ENCODE results near the gene HEXD.

HEXD gene

DNA sequence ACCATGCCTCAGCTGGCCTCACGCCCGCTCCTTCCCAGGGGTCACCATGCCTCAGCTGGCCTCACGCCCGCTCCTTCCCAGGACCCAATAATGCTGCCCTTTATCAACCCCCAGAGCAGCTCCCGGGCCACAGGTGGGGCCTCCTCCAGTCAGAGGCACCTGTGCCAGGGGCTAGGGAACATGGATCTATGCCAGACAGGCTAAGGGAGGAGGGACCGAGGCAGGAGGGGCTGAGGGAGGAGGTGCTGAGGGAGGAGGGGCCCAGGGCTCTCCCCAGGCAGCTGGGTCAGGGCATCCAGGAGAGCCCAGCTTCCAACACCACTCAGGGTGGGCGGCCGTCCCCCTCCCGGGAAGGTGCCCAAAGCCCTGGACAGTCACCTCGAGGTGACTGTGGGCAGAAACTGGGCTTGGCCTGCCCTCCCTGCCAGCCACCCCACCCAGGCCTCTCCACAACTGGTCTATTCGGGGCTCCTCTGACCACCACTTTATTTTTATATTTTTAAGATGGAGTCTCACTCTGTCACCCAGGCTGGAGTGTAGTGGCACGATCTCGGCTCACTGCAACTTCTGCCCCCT lies 27.2 kb upstream of the HEXD start:
- no peak for TF ChIP-seq FOXP2 (optimal IDR thresholded peaks at IDR 0.05; ENCODE audit: borderline replicate concordance, extremely low read depth, extremely low read length, insufficient read depth)
- TF ChIP-seq, protein P1, sequence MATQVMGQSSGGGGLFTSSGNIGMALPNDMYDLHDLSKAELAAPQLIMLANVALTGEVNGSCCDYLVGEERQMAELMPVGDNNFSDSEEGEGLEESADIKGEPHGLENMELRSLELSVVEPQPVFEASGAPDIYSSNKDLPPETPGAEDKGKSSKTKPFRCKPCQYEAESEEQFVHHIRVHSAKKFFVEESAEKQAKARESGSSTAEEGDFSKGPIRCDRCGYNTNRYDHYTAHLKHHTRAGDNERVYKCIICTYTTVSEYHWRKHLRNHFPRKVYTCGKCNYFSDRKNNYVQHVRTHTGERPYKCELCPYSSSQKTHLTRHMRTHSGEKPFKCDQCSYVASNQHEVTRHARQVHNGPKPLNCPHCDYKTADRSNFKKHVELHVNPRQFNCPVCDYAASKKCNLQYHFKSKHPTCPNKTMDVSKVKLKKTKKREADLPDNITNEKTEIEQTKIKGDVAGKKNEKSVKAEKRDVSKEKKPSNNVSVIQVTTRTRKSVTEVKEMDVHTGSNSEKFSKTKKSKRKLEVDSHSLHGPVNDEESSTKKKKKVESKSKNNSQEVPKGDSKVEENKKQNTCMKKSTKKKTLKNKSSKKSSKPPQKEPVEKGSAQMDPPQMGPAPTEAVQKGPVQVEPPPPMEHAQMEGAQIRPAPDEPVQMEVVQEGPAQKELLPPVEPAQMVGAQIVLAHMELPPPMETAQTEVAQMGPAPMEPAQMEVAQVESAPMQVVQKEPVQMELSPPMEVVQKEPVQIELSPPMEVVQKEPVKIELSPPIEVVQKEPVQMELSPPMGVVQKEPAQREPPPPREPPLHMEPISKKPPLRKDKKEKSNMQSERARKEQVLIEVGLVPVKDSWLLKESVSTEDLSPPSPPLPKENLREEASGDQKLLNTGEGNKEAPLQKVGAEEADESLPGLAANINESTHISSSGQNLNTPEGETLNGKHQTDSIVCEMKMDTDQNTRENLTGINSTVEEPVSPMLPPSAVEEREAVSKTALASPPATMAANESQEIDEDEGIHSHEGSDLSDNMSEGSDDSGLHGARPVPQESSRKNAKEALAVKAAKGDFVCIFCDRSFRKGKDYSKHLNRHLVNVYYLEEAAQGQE (IDR thresholded peaks at IDR 0.05; ENCODE audit: insufficient read depth in 1 of 2, low read depth in 2 of 2, low read length in 2 of 2) = no peak
- TF ChIP-seq TAF1 (IDR thresholded peaks at IDR 0.05; ENCODE audit: borderline replicate concordance, insufficient read depth, low read length) = no peak
- no peak for TF ChIP-seq POLR2AphosphoS5 (IDR thresholded peaks at IDR 0.05; ENCODE audit: low read depth, low read length)
- no peak for TF ChIP-seq SIN3A (IDR thresholded peaks at IDR 0.05; ENCODE audit: borderline replicate concordance, insufficient read depth, low read length)

- TF ChIP-seq TAF1 (IDR thresholded peaks at IDR 0.05; ENCODE audit: borderline replicate concordance, insufficient read depth, low read length) (no peak), SIN3A (IDR thresholded peaks at IDR 0.05; ENCODE audit: borderline replicate concordance, insufficient read depth, low read length) (no peak), POLR2AphosphoS5 (IDR thresholded peaks at IDR 0.05; ENCODE audit: low read depth, low read length) (no peak), FOXP2 (optimal IDR thresholded peaks at IDR 0.05; ENCODE audit: borderline replicate concordance, extremely low read depth, extremely low read length, insufficient read depth) (no peak)
- TF ChIP-seq, protein P1 (IDR thresholded peaks at IDR 0.05; ENCODE audit: insufficient read depth in 1 of 2, low read depth in 2 of 2, low read length in 2 of 2) = no peak
Observed at GRCh38 chr17:82391496-82392066, 26.6 kb upstream of the HEXD start.

DNA sequence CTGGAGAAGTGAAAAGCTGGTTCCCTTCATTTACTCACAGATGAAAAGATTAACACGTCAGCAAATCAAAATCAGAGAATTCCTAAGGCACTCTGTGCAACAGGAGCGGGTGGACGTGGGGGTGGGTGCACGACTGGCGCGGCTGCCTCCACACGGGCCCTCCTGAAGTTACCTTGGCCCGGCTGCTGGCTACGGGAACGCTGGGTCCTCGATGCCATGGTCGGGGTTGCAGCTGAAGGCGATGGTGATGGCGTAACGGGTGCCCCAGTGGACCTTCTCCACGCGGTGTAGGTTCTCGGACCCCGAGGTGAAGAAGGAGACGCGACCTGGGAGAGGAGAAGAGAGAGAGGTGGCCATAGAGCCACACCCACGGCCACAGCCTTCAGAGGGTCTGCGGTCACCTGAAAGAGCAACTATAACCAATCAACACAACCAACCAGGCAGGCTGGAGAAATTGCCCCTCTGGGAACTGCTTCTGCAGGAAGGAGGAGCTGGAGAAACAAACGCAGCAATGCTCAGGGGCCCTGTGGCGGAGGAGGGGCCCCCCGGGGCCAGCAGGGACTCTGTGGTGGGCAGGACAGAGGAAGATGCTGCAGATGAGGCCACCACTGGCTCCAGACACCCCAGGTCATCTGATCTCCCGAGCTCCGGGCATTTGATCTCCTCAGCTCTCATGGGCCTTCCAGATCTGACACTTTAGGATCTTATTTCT lies 25.8 kb upstream of the HEXD start:
- TF ChIP-seq, protein P1 (IDR thresholded peaks at IDR 0.05; ENCODE audit: insufficient read depth in 1 of 2, low read depth in 2 of 2, low read length in 2 of 2) = no peak
- TF ChIP-seq SIN3A (IDR thresholded peaks at IDR 0.05; ENCODE audit: borderline replicate concordance, insufficient read depth, low read length) = no peak
- TF ChIP-seq POLR2AphosphoS5 (IDR thresholded peaks at IDR 0.05; ENCODE audit: low read depth, low read length) = no peak
- TF ChIP-seq TAF1 (IDR thresholded peaks at IDR 0.05; ENCODE audit: borderline replicate concordance, insufficient read depth, low read length) = no peak
- TF ChIP-seq FOXP2 (optimal IDR thresholded peaks at IDR 0.05; ENCODE audit: borderline replicate concordance, extremely low read depth, extremely low read length, insufficient read depth) = no peak

GRCh38 chr17:82392941-82393340 lies 25.2 kb upstream of the HEXD start:
- TF ChIP-seq, protein P1 (IDR thresholded peaks at IDR 0.05; ENCODE audit: insufficient read depth in 1 of 2, low read depth in 2 of 2, low read length in 2 of 2) = no peak
- TF ChIP-seq SIN3A (IDR thresholded peaks at IDR 0.05; ENCODE audit: borderline replicate concordance, insufficient read depth, low read length) (no peak), FOXP2 (optimal IDR thresholded peaks at IDR 0.05; ENCODE audit: borderline replicate concordance, extremely low read depth, extremely low read length, insufficient read depth) (no peak), POLR2AphosphoS5 (IDR thresholded peaks at IDR 0.05; ENCODE audit: low read depth, low read length) (no peak), TAF1 (IDR thresholded peaks at IDR 0.05; ENCODE audit: borderline replicate concordance, insufficient read depth, low read length) (no peak)
